ENCODE data around the gene BIRC3. TPM values are rescaled to one million over a fixed set of nuclear protein-coding genes. Genes with fewer than 3 reads are reported as not detected.
A peak's percentile ranks its signal among the peaks of the same experiment; 100 is the strongest.

The BIRC3 gene
- total and polyA plus RNA-seq, 2 donors (not counting 1 experiment from before 2014, with no cell fraction given) = 107 to 428 TPM

DNA sequence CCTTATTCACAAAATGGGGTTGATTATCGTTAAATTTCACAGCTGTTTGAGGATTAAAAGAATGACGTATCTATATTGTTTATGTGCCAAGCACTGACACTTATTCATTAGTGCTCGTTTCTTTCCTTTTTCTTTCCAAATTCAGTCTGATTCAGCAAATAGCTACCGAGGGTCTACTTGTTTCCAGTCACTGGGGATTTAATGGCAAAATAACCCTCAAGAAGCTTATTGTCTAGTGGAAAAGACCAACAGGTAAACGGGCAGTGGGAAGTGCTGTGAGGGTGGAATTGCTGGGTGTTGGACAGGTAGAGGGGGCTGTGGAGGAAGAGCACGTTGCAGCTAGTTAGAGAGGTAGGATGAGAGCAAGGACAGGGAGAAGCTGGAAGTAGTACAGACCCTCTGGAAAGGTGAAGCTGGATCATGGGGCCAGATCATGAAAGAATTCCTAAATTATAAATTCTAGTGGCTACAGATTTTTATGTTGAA lies 48.3 kb upstream of the BIRC3 start:
- H3K4me1 ChIP-seq (ENCODE audit: control insufficient read depth in 2 of 2, insufficient read depth in 2 of 2, low read length in 2 of 2) = peaks cover 13 to 17% of the 10 kb centered on the region in 2 donors
- H3K9me3 Mint-ChIP-seq (ENCODE audit: insufficient read depth) = no peaks in the 10 kb centered on the region
- CTCF ChIA-PET = interaction anchor here (0.6 to 3.9 kb wide), 11 partner anchors 11 to 408 kb away, joined by 3 to 19 read pairs (median 5); no protein-coding TSS in a partner anchor
- ATAC-seq (ENCODE audit: low read depth) = no peak
- H3K4me1 Mint-ChIP-seq = peaks cover 23% of the 10 kb centered on the region
- peak overlapping the region; percentile 76 for H3K4me2 ChIP-seq (replicated peaks; ENCODE audit: low read depth, low read length, poor library complexity, severe bottlenecking)
- intact Hi-C loops (cut with micrococcal nuclease) = loop anchor here (1.0 kb wide), 1 partner anchor 48 kb away; the partner anchor contains the start of gene BIRC3
- peak overlapping the region in 4 of 5 experiments; percentile 1 to 62 (median 36) for H3K4me3 ChIP-seq (ENCODE audit: control extremely low read depth in 1 of 5, extremely low read depth in 1 of 5, insufficient read depth in 1 of 5, low read depth in 2 of 5, low read length in 4 of 5)
- peak overlapping the region; percentile 68 for H2AFZ ChIP-seq (ENCODE audit: insufficient read depth, low read depth, low read length, poor library complexity, severe bottlenecking)
- H4K20me1 ChIP-seq (ENCODE audit: control insufficient read depth, insufficient read depth, low read length, poor library complexity, severe bottlenecking) = no peaks in the 10 kb centered on the region
- POLR2A ChIA-PET = no interaction called here
- no peak for DNase-seq
- H3K79me2 ChIP-seq (ENCODE audit: control insufficient read depth, insufficient read depth, low read length) = no peaks in the 10 kb centered on the region
- H3K4me3 Mint-ChIP-seq = peak overlapping the region; percentile 78
- no peaks in the 10 kb centered on the region for H3K36me3 ChIP-seq (replicated peaks in 1 of 2; ENCODE audit: control extremely low read depth in 1 of 2, control insufficient read depth in 1 of 2, extremely low read depth in 1 of 2, insufficient read depth in 2 of 2, low read length in 1 of 2)
- H3K27ac Mint-ChIP-seq = peak overlapping the region; percentile 12
- no peaks in the 10 kb centered on the region for H3K9me3 ChIP-seq (ENCODE audit: control extremely low read depth in 1 of 3, control insufficient read depth in 2 of 3, insufficient read depth in 1 of 3, low read length in 2 of 3)
- H3K9ac ChIP-seq (ENCODE audit: low read length) = peak overlapping the region; percentile 63
- H3K27me3 Mint-ChIP-seq = peaks cover 21% of the 10 kb centered on the region
- peaks cover 0 to 20% (median 12%) of the 10 kb centered on the region in 4 experiments for H3K27me3 ChIP-seq (replicated peaks in 1 of 4; ENCODE audit: control extremely low read depth in 1 of 4, control insufficient read depth in 3 of 4, insufficient read depth in 4 of 4, low read length in 3 of 4)
- TF ChIP-seq, protein P1, sequence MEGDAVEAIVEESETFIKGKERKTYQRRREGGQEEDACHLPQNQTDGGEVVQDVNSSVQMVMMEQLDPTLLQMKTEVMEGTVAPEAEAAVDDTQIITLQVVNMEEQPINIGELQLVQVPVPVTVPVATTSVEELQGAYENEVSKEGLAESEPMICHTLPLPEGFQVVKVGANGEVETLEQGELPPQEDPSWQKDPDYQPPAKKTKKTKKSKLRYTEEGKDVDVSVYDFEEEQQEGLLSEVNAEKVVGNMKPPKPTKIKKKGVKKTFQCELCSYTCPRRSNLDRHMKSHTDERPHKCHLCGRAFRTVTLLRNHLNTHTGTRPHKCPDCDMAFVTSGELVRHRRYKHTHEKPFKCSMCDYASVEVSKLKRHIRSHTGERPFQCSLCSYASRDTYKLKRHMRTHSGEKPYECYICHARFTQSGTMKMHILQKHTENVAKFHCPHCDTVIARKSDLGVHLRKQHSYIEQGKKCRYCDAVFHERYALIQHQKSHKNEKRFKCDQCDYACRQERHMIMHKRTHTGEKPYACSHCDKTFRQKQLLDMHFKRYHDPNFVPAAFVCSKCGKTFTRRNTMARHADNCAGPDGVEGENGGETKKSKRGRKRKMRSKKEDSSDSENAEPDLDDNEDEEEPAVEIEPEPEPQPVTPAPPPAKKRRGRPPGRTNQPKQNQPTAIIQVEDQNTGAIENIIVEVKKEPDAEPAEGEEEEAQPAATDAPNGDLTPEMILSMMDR (IDR thresholded peaks at IDR 0.05) = peak; percentile 3
- TF ChIP-seq EZH2 (IDR thresholded peaks at IDR 0.05; ENCODE audit: borderline replicate concordance, insufficient read depth, low read depth, low read length, poor library complexity, severe bottlenecking) = no peak
- H3K27ac ChIP-seq (ENCODE audit: low read length in 2 of 2) = no peak overlapping the region
- WGBS (ENCODE audit: insufficient coverage) = 8% methylated on average over 3 of the region's 6 CpGs

DNA sequence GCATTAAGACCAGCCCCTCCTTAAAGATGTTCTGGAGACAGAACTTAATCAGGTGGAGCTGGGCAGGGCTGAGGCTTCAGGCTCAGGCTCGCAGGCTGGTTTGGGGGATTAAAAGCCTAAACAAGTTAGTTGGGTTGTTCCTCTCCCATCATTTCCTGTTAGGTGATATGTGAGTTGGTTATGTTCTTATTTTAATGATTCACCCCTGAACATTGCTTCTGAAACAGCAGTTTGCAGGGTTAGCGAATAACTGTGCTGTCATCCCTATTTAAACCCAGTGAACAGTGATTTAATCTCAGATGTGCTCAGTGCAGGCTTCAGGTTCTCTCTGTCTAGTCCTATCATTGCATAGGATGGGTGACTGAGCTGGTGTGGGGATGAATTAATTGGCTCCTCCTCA lies 47.4 kb upstream of the BIRC3 start:
- TF ChIP-seq, protein P1 (IDR thresholded peaks at IDR 0.05) = no peak
- TF ChIP-seq EZH2 (IDR thresholded peaks at IDR 0.05; ENCODE audit: borderline replicate concordance, insufficient read depth, low read depth, low read length, poor library complexity, severe bottlenecking) = no peak
- 100% methylated on average over 1 of the region's 2 CpGs for WGBS (ENCODE audit: insufficient coverage)
- ATAC-seq (ENCODE audit: low read depth) = no peak
- H2AFZ ChIP-seq (ENCODE audit: insufficient read depth, low read depth, low read length, poor library complexity, severe bottlenecking) = no peak overlapping the region
- peak overlapping the region in 1 of 5 experiments; percentile 1 for H3K4me3 ChIP-seq (ENCODE audit: control extremely low read depth in 1 of 5, extremely low read depth in 1 of 5, insufficient read depth in 1 of 5, low read depth in 2 of 5, low read length in 4 of 5)
- no peaks in the 10 kb centered on the region for H4K20me1 ChIP-seq (ENCODE audit: control insufficient read depth, insufficient read depth, low read length, poor library complexity, severe bottlenecking)
- no peak overlapping the region for H3K9ac ChIP-seq (ENCODE audit: low read length)
- H3K4me1 ChIP-seq (ENCODE audit: control insufficient read depth in 2 of 2, insufficient read depth in 2 of 2, low read length in 2 of 2) = peaks cover 13 to 17% of the 10 kb centered on the region in 2 donors
- Mint-ChIP-seq H3K27me3 (peaks cover 26% of the 10 kb centered on the region), H3K9me3 (ENCODE audit: insufficient read depth) (no peaks in the 10 kb centered on the region), H3K27ac (no peak overlapping the region), H3K4me1 (peaks cover 23% of the 10 kb centered on the region), H3K4me3 (peak overlapping the region; percentile 42)
- H3K36me3 ChIP-seq (replicated peaks in 1 of 2; ENCODE audit: control extremely low read depth in 1 of 2, control insufficient read depth in 1 of 2, extremely low read depth in 1 of 2, insufficient read depth in 2 of 2, low read length in 1 of 2) = no peaks in the 10 kb centered on the region
- H3K27ac ChIP-seq (ENCODE audit: low read length in 2 of 2) = no peak overlapping the region
- intact Hi-C loops (cut with micrococcal nuclease) = no loop called here
- no peak for DNase-seq
- CTCF ChIA-PET = interaction anchor here (0.6 to 3.9 kb wide), 6 partner anchors 18 to 343 kb away, joined by 5 to 19 read pairs (median 7); no protein-coding TSS in a partner anchor
- H3K4me2 ChIP-seq (replicated peaks; ENCODE audit: low read depth, low read length, poor library complexity, severe bottlenecking) = no peak overlapping the region
- H3K79me2 ChIP-seq (ENCODE audit: control insufficient read depth, insufficient read depth, low read length) = no peaks in the 10 kb centered on the region
- peaks cover 0 to 22% (median 15%) of the 10 kb centered on the region in 4 experiments for H3K27me3 ChIP-seq (replicated peaks in 1 of 4; ENCODE audit: control extremely low read depth in 1 of 4, control insufficient read depth in 3 of 4, insufficient read depth in 4 of 4, low read length in 3 of 4)
- H3K9me3 ChIP-seq (ENCODE audit: control extremely low read depth in 1 of 3, control insufficient read depth in 2 of 3, insufficient read depth in 1 of 3, low read length in 2 of 3) = no peaks in the 10 kb centered on the region
- POLR2A ChIA-PET = no interaction called here

All from B cell (primary cell).